Liver (tissue), 9 donors: ENCODE data around the gene UGT1A8. TPM values are rescaled to one million over a fixed set of nuclear protein-coding genes. Genes with fewer than 3 reads are reported as not detected.

Source experiments
- DNase-seq: peaks from one replicate; pipeline ENCODE4 v3.0.0-alpha.2; 2017; ENCODE audit warnings: low spot score
- H3K27ac ChIP-seq, 2 donors: one replicate each; pipeline ENCODE4 v1.7.0; 2013; ENCODE audit warnings: inconsistent platforms in 2 of 2, low read length in 2 of 2, control low read depth in 1 of 2, low read depth in 1 of 2, mild to moderate bottlenecking in 1 of 2
- H3K27me3 ChIP-seq, 4 donors: one replicate each; pipeline versions ENCODE4 v1.6.1 to v1.7.0; 2013; ENCODE audit warnings: low read length in 3 of 4, inconsistent platforms in 1 of 4, mild to moderate bottlenecking in 1 of 4, moderate library complexity in 1 of 4; ENCODE audit not compliant: control insufficient read depth in 4 of 4, insufficient read depth in 4 of 4
- H3K36me3 ChIP-seq, 4 donors: one replicate each; pipeline versions ENCODE4 v1.6.1 to v1.7.0; 2013; ENCODE audit warnings: low read length in 3 of 4, mild to moderate bottlenecking in 3 of 4, low read depth in 1 of 4, moderate library complexity in 1 of 4; ENCODE audit not compliant: control insufficient read depth in 4 of 4, insufficient read depth in 3 of 4
- H3K4me1 ChIP-seq, 4 donors: one replicate each; pipeline versions ENCODE4 v1.6.1 to v1.7.0; 2013; ENCODE audit warnings: low read length in 3 of 4, mild to moderate bottlenecking in 3 of 4, moderate library complexity in 1 of 4; ENCODE audit not compliant: control insufficient read depth in 4 of 4, insufficient read depth in 4 of 4
- H3K4me3 ChIP-seq, 3 donors: one replicate each; pipeline versions ENCODE4 v1.6.1 to v1.7.0; 2013; ENCODE audit warnings: low read length in 3 of 3, control low read depth in 1 of 3, low read depth in 1 of 3, mild to moderate bottlenecking in 1 of 3
- H3K9ac ChIP-seq, 2 donors: one replicate each; pipeline ENCODE4 v1.7.0; 2013; ENCODE audit warnings: low read length in 2 of 2, mild to moderate bottlenecking in 2 of 2, moderate library complexity in 2 of 2, control low read depth in 1 of 2, low read depth in 1 of 2
- H3K9me3 ChIP-seq, 4 donors: one replicate each; pipeline versions ENCODE4 v1.6.1 to v1.7.0; 2013; ENCODE audit warnings: low read length in 3 of 4; ENCODE audit not compliant: control insufficient read depth in 4 of 4
- EGR1 ChIP-seq, 2 donors: IDR thresholded peaks; 2 replicates each; pipeline ENCODE4 v1.6.1; 2016 to 2018; ENCODE audit warnings: antibody characterized with exemption in 2 of 2, low read depth in 2 of 2
- HNF4A ChIP-seq, 2 donors: conservative IDR thresholded peaks; 2 replicates each; pipeline ENCODE4 v1.6.1; 2016; ENCODE audit warnings: antibody characterized with exemption in 2 of 2, mild to moderate bottlenecking in 2 of 2
- RAD21 ChIP-seq, 2 donors: IDR thresholded peaks; 2 replicates each; pipeline ENCODE4 v1.6.1; 2016; ENCODE audit warnings: antibody characterized with exemption in 2 of 2, mild to moderate bottlenecking in 2 of 2
- RXRA ChIP-seq, 2 donors: IDR thresholded peaks; 2 replicates each; pipeline ENCODE4 v1.6.1; 2017 to 2018; ENCODE audit warnings: antibody characterized with exemption in 2 of 2, mild to moderate bottlenecking in 1 of 2
- SP1 ChIP-seq: IDR thresholded peaks from 2 replicates; pipeline ENCODE4 v1.6.1; 2018; ENCODE audit warnings: antibody characterized with exemption, mild to moderate bottlenecking
- YY1 ChIP-seq: IDR thresholded peaks from 2 replicates; pipeline ENCODE4 v1.6.1; 2016; ENCODE audit warnings: antibody characterized with exemption, mild to moderate bottlenecking
- WGBS: extraction: QIAGEN DNeasy Blood & Tissue Kit; methylation state at CpG from one replicate; pipeline ENCODE4 v1.1.7; 2013; 5-methylcytosine and 5-hydroxymethylcytosine counted together
- polyA plus RNA-seq, 2 donors: library from polyadenylated mRNA; stranded (reverse) in 1 of 2; unstranded in 1 of 2; fragments of 200-250 nt in 1 of 2; fragments of >200 nt in 1 of 2; fragmentation: Nextera tagmentation in 1 of 2; extraction: Ambion mirVana in 1 of 2; gene quantifications; one replicate each; pipeline versions ENCODE4 v1.2.1 to v1.2.3, GENCODE V29; 2013 to 2015
- total RNA-seq, 2 donors: library from RNA; depleted of rRNA; stranded (reverse); fragments of >200 nt; gene quantifications; one replicate each; pipeline ENCODE4 v1.2.3, GENCODE V29; 2014
- TF ChIP-seq, protein P1 (sequence below): IDR thresholded peaks from 2 replicates; pipeline ENCODE4 v1.6.1; 2016; ENCODE audit warnings: antibody characterized with exemption, mild to moderate bottlenecking
- TF ChIP-seq, protein P2 (sequence below): fragments of 150-350 bp; IDR thresholded peaks from 2 replicates; pipeline ENCODE4 v1.5.1; 2017; ENCODE audit warnings: improper control_type of control experiment, low read depth, low read length; ENCODE audit not compliant: missing input control
- TF ChIP-seq, protein P3 (sequence below): IDR thresholded peaks from 2 replicates; pipeline ENCODE4 v1.6.1; 2016; ENCODE audit warnings: antibody characterized with exemption
- donor health status: healthy.
- donor health status: healthy.
- donor health status: healthy.
- donor health status: healthy.
- donor health status: healthy.

Gene UGT1A8
- total and polyA plus RNA-seq, 4 donors, result 0.17 to 0.51 (median 0.48) TPM; not detected in 1

DNA sequence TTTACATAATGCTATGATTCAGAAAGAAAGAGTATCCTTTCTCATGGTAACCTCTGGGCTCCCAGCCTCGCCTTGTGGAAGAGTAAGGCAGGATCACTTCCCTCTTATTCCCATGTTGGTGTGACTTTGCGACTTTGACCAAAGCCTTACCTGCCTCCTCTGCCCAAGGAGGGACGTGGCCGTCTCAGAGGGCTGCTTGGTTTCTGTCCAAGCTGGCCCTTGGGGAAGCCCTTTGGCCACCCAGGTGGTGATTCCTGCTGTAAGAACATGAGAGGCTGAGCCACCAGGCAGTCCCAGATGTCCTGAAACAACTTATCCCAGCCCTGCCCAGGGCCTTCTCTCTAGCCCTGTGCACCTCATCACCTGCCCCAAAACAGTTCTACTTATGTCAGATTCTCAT, 81.3 kb downstream of the UGT1A8 start:
- 88% methylated on average over 4 of the region's 4 CpGs for WGBS
- H3K27ac ChIP-seq, result peak overlapping the region in 1 of 2 donors; percentile 13
- TF ChIP-seq HNF4A (conservative IDR thresholded peaks at IDR 0.05) (no peak), RXRA (IDR thresholded peaks at IDR 0.05) (no peak), SP1 (no peak), RAD21 (IDR thresholded peaks at IDR 0.05) (no peak), YY1 (no peak), EGR1 (IDR thresholded peaks at IDR 0.05; ENCODE audit: low read depth in 2 of 2) (no peak)
- TF ChIP-seq, protein P1, sequence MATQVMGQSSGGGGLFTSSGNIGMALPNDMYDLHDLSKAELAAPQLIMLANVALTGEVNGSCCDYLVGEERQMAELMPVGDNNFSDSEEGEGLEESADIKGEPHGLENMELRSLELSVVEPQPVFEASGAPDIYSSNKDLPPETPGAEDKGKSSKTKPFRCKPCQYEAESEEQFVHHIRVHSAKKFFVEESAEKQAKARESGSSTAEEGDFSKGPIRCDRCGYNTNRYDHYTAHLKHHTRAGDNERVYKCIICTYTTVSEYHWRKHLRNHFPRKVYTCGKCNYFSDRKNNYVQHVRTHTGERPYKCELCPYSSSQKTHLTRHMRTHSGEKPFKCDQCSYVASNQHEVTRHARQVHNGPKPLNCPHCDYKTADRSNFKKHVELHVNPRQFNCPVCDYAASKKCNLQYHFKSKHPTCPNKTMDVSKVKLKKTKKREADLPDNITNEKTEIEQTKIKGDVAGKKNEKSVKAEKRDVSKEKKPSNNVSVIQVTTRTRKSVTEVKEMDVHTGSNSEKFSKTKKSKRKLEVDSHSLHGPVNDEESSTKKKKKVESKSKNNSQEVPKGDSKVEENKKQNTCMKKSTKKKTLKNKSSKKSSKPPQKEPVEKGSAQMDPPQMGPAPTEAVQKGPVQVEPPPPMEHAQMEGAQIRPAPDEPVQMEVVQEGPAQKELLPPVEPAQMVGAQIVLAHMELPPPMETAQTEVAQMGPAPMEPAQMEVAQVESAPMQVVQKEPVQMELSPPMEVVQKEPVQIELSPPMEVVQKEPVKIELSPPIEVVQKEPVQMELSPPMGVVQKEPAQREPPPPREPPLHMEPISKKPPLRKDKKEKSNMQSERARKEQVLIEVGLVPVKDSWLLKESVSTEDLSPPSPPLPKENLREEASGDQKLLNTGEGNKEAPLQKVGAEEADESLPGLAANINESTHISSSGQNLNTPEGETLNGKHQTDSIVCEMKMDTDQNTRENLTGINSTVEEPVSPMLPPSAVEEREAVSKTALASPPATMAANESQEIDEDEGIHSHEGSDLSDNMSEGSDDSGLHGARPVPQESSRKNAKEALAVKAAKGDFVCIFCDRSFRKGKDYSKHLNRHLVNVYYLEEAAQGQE, result no peak

DNA sequence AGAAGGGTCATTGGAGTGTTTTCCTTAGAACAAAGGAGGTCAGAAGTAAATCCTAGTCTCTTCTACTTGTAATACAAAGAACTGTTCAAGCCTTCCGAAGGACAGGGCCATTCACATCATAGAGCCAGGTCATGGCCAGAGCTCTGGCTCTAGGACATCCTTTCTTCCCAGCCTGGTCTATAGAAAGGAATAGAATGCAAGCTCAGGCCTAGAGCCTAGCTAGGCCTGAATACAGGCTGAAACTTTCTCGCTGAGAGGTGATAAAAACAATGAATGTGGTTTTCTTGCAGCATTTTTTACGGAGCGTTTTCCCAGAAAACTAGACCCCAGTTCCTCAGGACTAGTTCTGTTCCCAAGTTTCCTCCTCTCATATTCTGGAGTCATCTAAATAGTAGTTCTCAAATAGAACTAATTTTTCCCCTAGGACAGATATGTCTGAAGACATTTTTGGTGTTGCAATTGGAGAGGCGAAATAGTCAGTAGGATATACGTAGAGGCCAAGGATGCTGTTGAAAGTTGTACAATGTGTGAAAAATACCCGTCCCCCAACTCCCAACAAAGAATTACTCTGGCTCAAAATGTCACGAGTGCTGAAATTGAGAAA, 82.1 kb downstream of the UGT1A8 start:
- peaks cover 6 to 40% (median 20%) of the 10 kb centered on the region in 4 donors for H3K4me1 ChIP-seq
- H3K9ac ChIP-seq, result no peak overlapping the region
- no peak overlapping the region for H3K4me3 ChIP-seq
- peak overlapping the region; percentile 83 for H3K27ac ChIP-seq
- WGBS, result 71% methylated on average over 8 of the region's 8 CpGs
- no peaks in the 10 kb centered on the region for H3K27me3 ChIP-seq
- no peak for TF ChIP-seq SP1
- TF ChIP-seq, protein P2, sequence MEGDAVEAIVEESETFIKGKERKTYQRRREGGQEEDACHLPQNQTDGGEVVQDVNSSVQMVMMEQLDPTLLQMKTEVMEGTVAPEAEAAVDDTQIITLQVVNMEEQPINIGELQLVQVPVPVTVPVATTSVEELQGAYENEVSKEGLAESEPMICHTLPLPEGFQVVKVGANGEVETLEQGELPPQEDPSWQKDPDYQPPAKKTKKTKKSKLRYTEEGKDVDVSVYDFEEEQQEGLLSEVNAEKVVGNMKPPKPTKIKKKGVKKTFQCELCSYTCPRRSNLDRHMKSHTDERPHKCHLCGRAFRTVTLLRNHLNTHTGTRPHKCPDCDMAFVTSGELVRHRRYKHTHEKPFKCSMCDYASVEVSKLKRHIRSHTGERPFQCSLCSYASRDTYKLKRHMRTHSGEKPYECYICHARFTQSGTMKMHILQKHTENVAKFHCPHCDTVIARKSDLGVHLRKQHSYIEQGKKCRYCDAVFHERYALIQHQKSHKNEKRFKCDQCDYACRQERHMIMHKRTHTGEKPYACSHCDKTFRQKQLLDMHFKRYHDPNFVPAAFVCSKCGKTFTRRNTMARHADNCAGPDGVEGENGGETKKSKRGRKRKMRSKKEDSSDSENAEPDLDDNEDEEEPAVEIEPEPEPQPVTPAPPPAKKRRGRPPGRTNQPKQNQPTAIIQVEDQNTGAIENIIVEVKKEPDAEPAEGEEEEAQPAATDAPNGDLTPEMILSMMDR, result no peak
- TF ChIP-seq, protein P3, sequence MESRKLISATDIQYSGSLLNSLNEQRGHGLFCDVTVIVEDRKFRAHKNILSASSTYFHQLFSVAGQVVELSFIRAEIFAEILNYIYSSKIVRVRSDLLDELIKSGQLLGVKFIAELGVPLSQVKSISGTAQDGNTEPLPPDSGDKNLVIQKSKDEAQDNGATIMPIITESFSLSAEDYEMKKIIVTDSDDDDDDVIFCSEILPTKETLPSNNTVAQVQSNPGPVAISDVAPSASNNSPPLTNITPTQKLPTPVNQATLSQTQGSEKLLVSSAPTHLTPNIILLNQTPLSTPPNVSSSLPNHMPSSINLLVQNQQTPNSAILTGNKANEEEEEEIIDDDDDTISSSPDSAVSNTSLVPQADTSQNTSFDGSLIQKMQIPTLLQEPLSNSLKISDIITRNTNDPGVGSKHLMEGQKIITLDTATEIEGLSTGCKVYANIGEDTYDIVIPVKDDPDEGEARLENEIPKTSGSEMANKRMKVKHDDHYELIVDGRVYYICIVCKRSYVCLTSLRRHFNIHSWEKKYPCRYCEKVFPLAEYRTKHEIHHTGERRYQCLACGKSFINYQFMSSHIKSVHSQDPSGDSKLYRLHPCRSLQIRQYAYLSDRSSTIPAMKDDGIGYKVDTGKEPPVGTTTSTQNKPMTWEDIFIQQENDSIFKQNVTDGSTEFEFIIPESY, result no peak
- H3K9me3 ChIP-seq, result no peaks in the 10 kb centered on the region
- no peak for DNase-seq
- H3K36me3 ChIP-seq, result no peaks in the 10 kb centered on the region

More for the DNA sequence above, 81.3 kb downstream of the UGT1A8 start:
- Histone ChIP-seq H3K4me3 (no peak overlapping the region), H3K36me3 (no peaks in the 10 kb centered on the region), H3K9me3 (no peaks in the 10 kb centered on the region), H3K9ac (no peak overlapping the region), H3K4me1 (peaks cover 6 to 47% (median 26%) of the 10 kb centered on the region in 4 donors), H3K27me3 (no peaks in the 10 kb centered on the region)
- no peak for DNase-seq
